ENCODE data around the gene EFNB1.

The EFNB1 gene

DNA sequence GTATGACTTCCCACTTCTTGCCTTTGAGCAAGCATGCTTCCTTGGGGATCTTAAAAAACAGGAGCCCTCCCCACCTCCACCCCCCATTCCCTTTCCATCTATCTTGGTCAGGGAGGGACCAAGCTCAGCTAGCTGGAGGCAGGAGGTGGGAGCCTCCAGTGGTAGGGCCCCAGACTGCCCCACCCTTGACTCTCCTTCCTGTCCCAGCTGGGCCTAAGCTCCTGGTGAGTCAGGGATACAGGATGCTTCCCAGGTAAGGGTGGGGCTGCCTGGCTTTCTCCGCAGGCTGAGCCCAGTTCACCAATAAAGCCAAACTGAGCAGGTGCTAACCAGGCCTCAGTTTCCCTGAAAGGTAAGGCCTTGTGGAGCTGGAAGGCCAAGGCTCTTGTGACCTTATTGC, 15.2 kb downstream of the EFNB1 start:
- DNase-seq (ENCODE audit: low read depth in 2 of 2): no peak

DNA sequence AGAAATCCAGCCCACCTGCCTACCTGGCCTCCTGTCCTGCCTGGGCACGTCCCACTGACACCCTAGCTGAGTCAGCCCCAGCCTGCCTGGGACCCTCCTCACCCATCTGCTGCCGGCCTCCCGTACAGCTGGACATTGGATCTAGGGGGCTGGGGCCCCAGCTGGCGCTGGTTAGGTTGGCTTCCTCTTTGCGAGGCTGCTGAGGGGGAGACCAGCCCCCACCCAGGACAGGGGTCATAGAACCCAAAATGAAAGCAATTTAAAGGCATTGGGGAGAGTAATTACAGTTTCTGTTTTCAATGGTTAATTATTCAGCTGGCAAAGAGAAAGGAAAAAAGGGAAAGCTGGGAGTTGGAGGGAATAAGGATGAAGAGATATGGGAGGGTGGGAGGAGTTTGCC, 15.8 kb downstream of the EFNB1 start:
- DNase-seq (ENCODE audit: low read depth in 2 of 2): no peak

- no peak for DNase-seq (ENCODE audit: low read depth in 2 of 2)
Measured at GRCh38 chrX:68846536-68846935, 17.7 kb downstream of the EFNB1 start.

DNA sequence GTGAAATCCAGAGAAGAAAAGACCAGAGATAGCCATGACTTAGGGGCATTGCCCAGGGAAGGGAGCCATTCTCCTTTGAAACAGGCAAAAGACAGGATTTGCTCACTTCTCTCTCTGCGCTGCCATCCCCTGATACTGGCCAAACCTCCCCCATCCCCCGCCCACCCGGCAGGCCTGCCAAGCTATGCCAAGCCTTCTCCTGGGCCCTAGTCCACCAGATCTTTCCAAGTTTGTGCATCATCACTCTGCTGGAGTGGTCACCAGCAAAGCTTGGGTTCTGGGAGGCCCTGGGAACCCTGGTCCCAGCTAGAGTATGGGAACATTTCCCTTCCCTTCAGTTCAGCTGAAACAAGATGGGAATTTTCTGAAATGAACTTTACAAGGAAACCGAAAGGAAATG, 18.4 kb downstream of the EFNB1 start:
- DNase-seq (ENCODE audit: low read depth in 2 of 2): no peak

DNA sequence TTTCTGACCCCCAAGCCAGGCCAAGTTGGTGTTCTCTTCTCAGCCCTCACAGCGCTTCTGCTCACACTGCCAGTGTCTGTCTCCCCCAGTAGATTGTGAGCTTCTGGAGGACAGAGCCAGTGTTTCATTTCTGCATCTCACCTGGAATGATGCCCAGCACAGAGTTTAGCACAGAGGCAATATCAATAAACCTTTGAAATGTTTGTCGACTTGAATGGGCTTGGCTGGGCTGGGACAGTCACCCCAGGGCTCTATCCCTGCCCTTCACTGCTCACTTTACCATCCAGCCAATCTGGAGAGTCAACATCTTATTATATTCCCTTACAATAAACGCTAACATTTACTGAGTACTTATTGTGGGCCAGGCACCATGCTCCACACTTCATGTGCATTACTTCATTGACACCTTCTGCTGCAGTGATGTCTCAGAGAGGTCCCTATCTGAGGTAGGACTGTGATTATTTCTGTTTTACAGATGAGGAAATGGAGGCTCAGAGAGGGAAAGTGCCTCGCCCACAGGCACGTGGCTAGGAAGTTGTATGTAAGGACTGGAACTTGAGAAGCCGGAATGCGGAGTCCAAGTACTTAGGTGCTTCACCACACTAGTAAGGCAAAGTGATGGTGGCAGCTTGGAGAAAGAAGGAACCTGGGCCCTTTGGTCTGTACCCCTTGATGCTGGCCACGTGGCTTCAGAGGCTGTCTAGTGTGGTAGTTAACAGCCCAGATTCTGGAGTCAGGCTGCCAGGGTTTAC, 19.5 kb downstream of the EFNB1 start:
- no peak for DNase-seq (ENCODE audit: low read depth in 2 of 2)

DNA sequence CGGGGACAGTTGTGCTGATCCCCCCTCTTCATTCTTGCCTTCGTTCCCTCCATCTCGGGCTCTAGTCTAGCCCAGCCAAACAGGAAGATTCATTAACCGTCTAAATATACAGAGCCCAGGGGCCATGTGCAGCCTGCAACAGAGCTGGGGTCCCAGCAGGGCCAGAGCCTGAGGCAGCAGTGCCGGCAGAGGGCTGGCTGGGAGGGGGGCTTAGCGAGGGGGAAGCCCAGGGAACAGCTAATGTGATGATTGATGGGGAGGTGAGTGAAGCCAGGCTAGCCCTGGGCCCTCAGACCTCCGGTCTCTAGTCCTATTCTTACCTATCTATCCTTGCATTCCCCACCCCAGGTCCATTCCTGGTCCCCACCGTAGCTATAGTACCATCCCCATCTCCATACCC, 22.3 kb downstream of the EFNB1 start:
- DNase-seq (ENCODE audit: low read depth in 2 of 2): no peak

DNA sequence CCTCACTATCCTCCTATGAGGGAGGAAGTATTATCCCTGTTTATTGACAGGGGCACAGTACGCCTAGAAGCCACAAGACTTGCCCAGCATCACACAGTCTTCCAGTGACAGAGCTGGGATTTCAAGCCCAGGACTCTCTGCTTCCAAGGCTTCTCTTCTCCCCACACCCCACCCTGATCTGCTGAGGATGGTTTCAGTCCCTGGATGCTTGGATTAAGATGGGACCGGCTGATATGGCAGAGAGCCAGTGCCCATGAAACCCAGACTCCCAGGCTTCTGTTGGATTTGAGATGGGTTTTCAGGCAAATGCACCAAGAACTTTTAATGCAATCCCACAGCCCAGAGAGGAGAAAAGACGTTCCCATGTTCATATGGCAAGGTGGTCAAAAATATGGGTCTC, 23.2 kb downstream of the EFNB1 start:
- no peak for DNase-seq (ENCODE audit: low read depth in 2 of 2)

- no peak for DNase-seq (ENCODE audit: low read depth in 2 of 2)
Measured at GRCh38 chrX:68853665-68854251, 24.9 kb downstream of the EFNB1 start.

- no peak for DNase-seq (ENCODE audit: low read depth in 2 of 2)
Measured at GRCh38 chrX:68865300-68865699, 36.5 kb downstream of the EFNB1 start.

- no peak for DNase-seq (ENCODE audit: low read depth in 2 of 2)
Measured at GRCh38 chrX:68865926-68866325, 37.1 kb downstream of the EFNB1 start.

DNA sequence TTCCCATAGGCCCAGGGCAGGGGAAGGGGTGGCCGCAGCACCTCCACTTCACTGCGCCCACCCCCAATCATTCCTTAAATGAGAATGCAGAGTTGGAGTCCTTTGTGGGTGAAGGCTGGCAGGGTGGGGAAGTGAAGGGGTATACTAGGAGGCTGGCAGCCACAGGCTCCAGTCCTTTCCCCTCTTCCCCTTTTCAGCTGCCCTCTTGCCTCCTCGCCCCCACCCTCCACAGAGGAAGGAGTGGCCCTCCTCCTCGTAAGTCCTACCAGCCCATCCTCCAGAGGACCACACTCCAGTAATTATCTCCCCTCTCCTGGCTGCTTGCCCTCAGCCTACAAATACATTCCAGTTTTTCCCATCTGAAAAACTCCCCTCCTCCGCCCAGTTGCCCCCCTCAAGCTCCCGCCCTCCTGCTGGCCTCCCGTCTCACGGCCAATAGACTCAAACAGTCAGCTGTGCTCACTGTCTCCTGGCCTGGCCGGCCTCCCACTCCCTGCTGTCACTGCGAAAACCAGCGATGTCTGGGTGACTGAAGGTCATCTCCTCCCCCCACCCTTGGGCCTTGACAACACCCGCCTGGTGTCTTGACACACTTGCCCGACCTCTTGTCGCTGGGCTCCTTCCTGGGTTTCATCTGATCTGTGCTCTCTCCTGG, 38.8 kb downstream of the EFNB1 start:
- DNase-seq (ENCODE audit: low read depth in 2 of 2): no peak

- DNase-seq (ENCODE audit: low read depth in 2 of 2): no peak
Measured at GRCh38 chrX:68868316-68868715, 39.5 kb downstream of the EFNB1 start.

DNA sequence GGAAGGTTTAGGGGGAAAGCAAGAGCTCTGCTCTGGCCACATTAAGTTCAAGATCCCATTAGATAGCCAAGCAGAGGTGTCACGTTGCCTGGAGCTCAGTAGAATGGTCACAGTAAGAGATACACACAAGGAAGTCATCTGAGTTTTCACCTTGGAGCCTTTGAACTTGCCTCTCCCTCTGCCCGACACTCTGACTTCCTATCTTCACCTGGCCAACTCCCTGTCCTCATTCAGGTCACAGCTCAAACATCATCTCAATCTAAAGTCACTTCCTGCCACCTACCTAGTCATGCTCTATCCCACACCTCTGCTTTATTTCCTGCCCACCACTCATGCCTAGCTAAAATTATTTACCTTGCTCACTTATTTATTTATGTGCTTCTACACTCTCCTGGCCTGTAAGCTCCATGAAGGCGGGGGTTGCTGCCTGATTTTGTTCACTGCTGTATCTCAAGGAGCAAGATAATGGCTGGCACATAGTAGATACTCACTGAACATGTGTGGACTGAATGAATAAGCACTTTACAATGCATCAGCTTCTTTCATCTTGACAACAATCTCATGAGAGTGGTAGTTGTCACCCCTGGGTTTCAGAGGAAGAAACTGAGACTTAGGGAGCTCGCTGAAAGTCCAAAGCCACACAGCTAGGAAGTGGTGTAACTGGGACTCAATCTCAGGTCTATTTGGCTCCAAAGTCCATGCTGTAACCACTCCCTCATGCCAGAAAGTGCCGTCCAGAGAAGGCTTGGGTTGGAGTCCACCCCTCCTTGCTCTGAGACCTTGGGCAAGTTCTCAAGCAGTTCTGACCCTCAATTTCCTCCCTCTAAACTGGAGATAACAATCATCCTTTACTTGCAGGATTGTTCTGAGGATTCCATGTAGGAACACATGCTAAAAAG, 40.3 kb downstream of the EFNB1 start:
- DNase-seq (ENCODE audit: low read depth in 2 of 2): no peak

DNA sequence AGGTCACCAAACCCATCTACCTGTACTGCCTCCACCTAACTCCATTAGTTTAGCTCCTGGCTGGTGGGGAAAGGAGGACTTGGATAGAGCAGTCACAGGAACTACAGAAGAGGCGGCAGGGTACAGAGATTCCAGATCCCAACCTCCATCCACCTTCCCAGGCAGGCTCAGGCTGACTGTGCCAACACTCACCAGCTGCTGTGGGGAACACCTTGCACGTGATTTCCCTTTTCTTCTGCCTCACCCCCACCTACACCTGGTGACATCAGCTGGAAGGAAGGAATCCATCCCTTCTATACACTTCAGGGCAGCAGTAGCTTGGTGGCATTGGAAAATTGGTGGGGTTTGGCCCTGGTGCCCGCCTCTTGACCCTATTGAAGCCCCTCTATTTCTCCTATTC, 41.5 kb downstream of the EFNB1 start:
- no peak for DNase-seq (ENCODE audit: low read depth in 2 of 2)

DNA sequence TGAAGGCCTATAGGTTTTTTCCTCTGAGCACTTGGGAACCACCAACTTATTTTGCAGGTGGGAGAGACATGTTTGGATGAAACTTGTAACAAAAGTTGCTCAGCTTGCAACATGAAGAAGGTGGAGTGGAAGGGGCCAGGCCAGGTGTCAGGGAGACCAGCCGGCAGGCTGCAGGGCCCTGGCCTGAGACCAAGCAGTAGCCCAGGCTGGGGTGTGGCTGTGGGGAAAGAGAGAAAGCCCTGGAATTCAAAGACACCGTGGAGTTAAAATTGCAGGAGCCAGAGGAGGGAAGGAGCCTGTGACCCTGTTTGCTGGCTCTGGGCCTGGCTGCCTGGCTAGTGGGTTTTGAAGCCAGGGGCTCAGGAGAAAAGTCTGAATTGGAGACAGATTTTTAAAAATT, 43.4 kb downstream of the EFNB1 start:
- DNase-seq (ENCODE audit: low read depth in 2 of 2): no peak

DNA sequence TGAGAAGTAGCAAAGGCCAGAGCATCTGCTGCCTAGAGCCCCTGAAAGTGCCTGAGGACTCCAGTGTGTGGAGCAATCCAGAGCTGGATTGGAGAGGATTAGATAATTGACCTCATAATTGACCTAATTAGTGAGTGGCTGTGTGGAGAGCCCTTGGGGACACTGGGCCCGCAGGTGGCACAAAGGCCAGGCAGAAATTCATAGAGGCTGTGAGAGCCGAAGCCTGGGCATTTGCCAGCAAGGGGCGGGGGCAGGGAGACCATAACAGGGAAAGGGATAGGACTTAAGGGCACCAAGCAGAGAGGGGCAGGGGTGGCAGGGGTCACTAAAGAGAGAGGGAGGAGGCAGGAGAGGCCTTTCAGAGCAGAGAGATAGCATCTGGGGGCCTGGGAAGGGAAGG, 45.3 kb downstream of the EFNB1 start:
- DNase-seq (ENCODE audit: low read depth in 2 of 2): no peak

- DNase-seq (ENCODE audit: low read depth in 2 of 2): no peak
Measured at GRCh38 chrX:68876731-68877130, 47.9 kb downstream of the EFNB1 start.

GRCh38 chrX:68877606-68878005, 48.8 kb downstream of the EFNB1 start:
- no peak for DNase-seq (ENCODE audit: low read depth in 2 of 2)

GRCh38 chrX:68878977-68879645, 50.3 kb downstream of the EFNB1 start:
- DNase-seq (ENCODE audit: low read depth in 2 of 2): no peak

GRCh38 chrX:68880846-68881552, 52.2 kb downstream of the EFNB1 start:
- no peak for DNase-seq (ENCODE audit: low read depth in 2 of 2)

- DNase-seq (ENCODE audit: low read depth in 2 of 2): no peak
Measured at GRCh38 chrX:68881911-68882310, 53.1 kb downstream of the EFNB1 start.

Measured in stimulated activated CD8-positive, alpha-beta memory T cell treated with anti-CD3 and anti-CD28 coated beads, Interleukin-2, amount 100 ng/mL, for 48 hours (primary cell).